H9 (cell line): ENCODE data around the gene TGDS. TPM values are rescaled to one million over a fixed set of nuclear protein-coding genes. Genes with fewer than 3 reads are reported as not detected.

Experiments
- DNase-seq: peaks from one replicate; pipeline ENCODE4 v3.0.0-alpha.2; 2017
- H2AFZ ChIP-seq: one replicate; pipeline ENCODE4 v1.6.1; 2013; ENCODE audit warnings: mild to moderate bottlenecking, low read length, control low read depth, moderate library complexity
- H2AK5ac ChIP-seq: 2 replicates; pipeline ENCODE4 v1.6.1; 2013; ENCODE audit warnings: low read length, control low read depth, mixed read lengths; ENCODE audit not compliant: insufficient read length
- H2BK120ac ChIP-seq: one replicate; pipeline ENCODE4 v1.6.1; 2013; ENCODE audit warnings: low read depth, mild to moderate bottlenecking, low read length, control low read depth, inconsistent platforms; ENCODE audit not compliant: poor library complexity, severe bottlenecking
- H2BK12ac ChIP-seq: 2 replicates; pipeline ENCODE4 v1.6.1; 2013; ENCODE audit warnings: low read length, control low read depth, mixed read lengths, low read depth; ENCODE audit not compliant: insufficient read length
- H2BK15ac ChIP-seq: 2 replicates; pipeline ENCODE4 v1.6.1; 2013; ENCODE audit warnings: low read depth, low read length, control low read depth
- H2BK20ac ChIP-seq: one replicate; pipeline ENCODE4 v1.6.1; 2013; ENCODE audit warnings: low read depth, mild to moderate bottlenecking, low read length, control low read depth, inconsistent platforms; ENCODE audit not compliant: poor library complexity, severe bottlenecking
- H2BK5ac ChIP-seq: 2 replicates; pipeline ENCODE4 v1.6.1; 2013; ENCODE audit warnings: low read length, control low read depth, mixed read lengths; ENCODE audit not compliant: insufficient read length
- H3K14ac ChIP-seq: 2 replicates; pipeline ENCODE4 v1.6.1; 2013; ENCODE audit warnings: low read length, control low read depth; ENCODE audit not compliant: insufficient read depth
- H3K18ac ChIP-seq: 2 replicates; pipeline ENCODE4 v1.6.1; 2013; ENCODE audit warnings: low read depth, mild to moderate bottlenecking, mixed read lengths, low read length, control low read depth; ENCODE audit not compliant: insufficient read length
- H3K23ac ChIP-seq: 2 replicates; pipeline ENCODE4 v1.6.1; 2013; ENCODE audit warnings: low read length, control low read depth, mixed read lengths, low read depth; ENCODE audit not compliant: insufficient read length
- H3K23me2 ChIP-seq: 2 replicates; pipeline ENCODE4 v1.6.1; 2013; ENCODE audit warnings: low read depth, mild to moderate bottlenecking, mixed read lengths, low read length, control low read depth; ENCODE audit not compliant: insufficient read length, poor library complexity, severe bottlenecking
- H3K27ac ChIP-seq: 2 replicates; pipeline ENCODE4 v1.5.1; 2013; ENCODE audit warnings: low read length, control low read depth, mixed read lengths, low read depth; ENCODE audit not compliant: insufficient read length
- H3K27me3 ChIP-seq: 2 replicates; pipeline ENCODE4 v1.6.1; 2013; ENCODE audit warnings: low read length, control low read depth, inconsistent platforms; ENCODE audit not compliant: insufficient read depth
- H3K4ac ChIP-seq: 2 replicates; pipeline ENCODE4 v1.6.1; 2013; ENCODE audit warnings: low read depth, mild to moderate bottlenecking, control low read depth, inconsistent platforms, low read length, moderate library complexity
- H3K4me1 ChIP-seq: 2 replicates; pipeline ENCODE4 v1.6.1; 2013; ENCODE audit warnings: low read length, control low read depth, inconsistent platforms; ENCODE audit not compliant: insufficient read depth
- H3K4me2 ChIP-seq: 2 replicates; pipeline ENCODE4 v1.6.1; 2013; ENCODE audit warnings: low read length, control low read depth, mixed read lengths; ENCODE audit not compliant: insufficient read length, insufficient read depth
- H3K56ac ChIP-seq: 2 replicates; pipeline ENCODE4 v1.6.1; 2013; ENCODE audit warnings: low read depth, mild to moderate bottlenecking, mixed read lengths, low read length, control low read depth; ENCODE audit not compliant: insufficient read length
- H3K79me1 ChIP-seq: 2 replicates; pipeline ENCODE4 v1.6.1; 2013; ENCODE audit warnings: low read depth, mild to moderate bottlenecking, moderate library complexity, low read length, control low read depth, inconsistent platforms; ENCODE audit not compliant: insufficient read depth, poor library complexity, severe bottlenecking
- H3K79me2 ChIP-seq: 2 replicates; pipeline ENCODE4 v1.6.1; 2013; ENCODE audit warnings: low read length, control low read depth, inconsistent platforms; ENCODE audit not compliant: insufficient read depth
- H3K9ac ChIP-seq: 2 replicates; pipeline ENCODE4 v1.6.1; 2013; ENCODE audit warnings: low read length, control low read depth, mixed read lengths; ENCODE audit not compliant: insufficient read length; ENCODE audit errors: extremely low read depth
- H3K9me3 ChIP-seq: one replicate; pipeline ENCODE4 v1.6.1; 2013; ENCODE audit warnings: low read depth, low read length, inconsistent platforms; ENCODE audit not compliant: control insufficient read depth
- H3T11ph ChIP-seq: one replicate; pipeline ENCODE4 v1.6.1; 2013; ENCODE audit warnings: mild to moderate bottlenecking, low read length, control low read depth, inconsistent platforms
- H4K20me1 ChIP-seq: one replicate; pipeline ENCODE4 v1.6.1; 2013; ENCODE audit not compliant: control insufficient read depth, insufficient read length, insufficient read depth
- H4K5ac ChIP-seq: 2 replicates; pipeline ENCODE4 v1.6.1; 2013; ENCODE audit warnings: low read depth, mild to moderate bottlenecking, mixed read lengths, low read length, control low read depth; ENCODE audit not compliant: insufficient read length
- H4K8ac ChIP-seq: replicated peaks from 2 replicates; pipeline ENCODE4 v1.6.1; 2013; ENCODE audit warnings: low read length, control low read depth, mixed read lengths, low read depth; ENCODE audit not compliant: insufficient read length
- H4K91ac ChIP-seq: 2 replicates; pipeline ENCODE4 v1.6.1; 2013; ENCODE audit warnings: low read depth, mild to moderate bottlenecking, moderate library complexity, mixed read lengths, low read length, control low read depth; ENCODE audit not compliant: insufficient read length
- H3K27ac Mint-ChIP-seq, 3 experiments: 2 replicates in 2 of 3; 3 replicates in 1 of 3; pipeline ENCODE4 v1.8.0; 2020 to 2021; ENCODE audit warnings: mixed read lengths in 3 of 3, mild to moderate bottlenecking in 1 of 3, moderate library complexity in 1 of 3
- H3K27me3 Mint-ChIP-seq: 2 replicates; pipeline ENCODE4 v1.8.0; 2021; ENCODE audit warnings: low read depth, mild to moderate bottlenecking, moderate library complexity, mixed read lengths
- H3K36me3 Mint-ChIP-seq, 3 experiments: 2 replicates in 2 of 3; 3 replicates in 1 of 3; pipeline ENCODE4 v1.8.0; 2020 to 2021; ENCODE audit warnings: low read depth in 3 of 3, mixed read lengths in 3 of 3; ENCODE audit not compliant: insufficient read depth in 1 of 3
- H3K4me1 Mint-ChIP-seq, 2 experiments: 2 replicates each; pipeline ENCODE4 v1.8.0; 2020; ENCODE audit warnings: mixed read lengths in 2 of 2
- H3K4me3 Mint-ChIP-seq, 2 experiments: 2 replicates in 1 of 2; 3 replicates in 1 of 2; pipeline ENCODE4 v1.8.0; 2020 to 2021; ENCODE audit warnings: mild to moderate bottlenecking in 2 of 2, mixed read lengths in 2 of 2, moderate library complexity in 1 of 2
- H3K9me3 Mint-ChIP-seq, 2 experiments: 2 replicates in 1 of 2; 3 replicates in 1 of 2; pipeline ENCODE4 v1.8.0; 2020; ENCODE audit warnings: mild to moderate bottlenecking in 2 of 2, mixed read lengths in 2 of 2, moderate library complexity in 1 of 2
- CTCF ChIP-seq: fragments of 200-600 bp; sonication (generic); conservative IDR thresholded peaks from 3 replicates; pipeline ENCODE4 v1.8.0; 2021; ENCODE audit warnings: antibody characterized with exemption, mild to moderate bottlenecking
- WGBS: extraction: QIAGEN DNeasy Blood & Tissue Kit; methylation state at CpG from one replicate; pipeline ENCODE4 v1.1.7; 2013; ENCODE audit warnings: missing lambda C conversion rate, low lambda C conversion rate, mixed read lengths; ENCODE audit not compliant: insufficient read length; ENCODE audit errors: extremely low coverage; 5-methylcytosine and 5-hydroxymethylcytosine counted together
- total RNA-seq: library from RNA; stranded (reverse); gene quantifications from 2 replicates; pipeline ENCODE4 v1.2.1, GENCODE V29; 2021

Gene TGDS
- total RNA-seq, 1 experiment from 2014 or later, result 13.9 TPM

- Histone ChIP-seq H3K27me3 (no peaks in the 10 kb centered on the region), H2AK5ac (no peak overlapping the region), H3K4me1 (no peaks in the 10 kb centered on the region), H4K20me1 (no peaks in the 10 kb centered on the region), H2BK5ac (no peak overlapping the region), H2BK12ac (no peak overlapping the region), H3K27ac (no peak overlapping the region), H3K56ac (no peak overlapping the region), H3K23me2 (peaks cover 6% of the 10 kb centered on the region), H3K9ac (no peak overlapping the region), H3K18ac (no peak overlapping the region), H2AFZ (no peak overlapping the region), H2BK120ac (no peak overlapping the region), H4K91ac (no peak overlapping the region), H3K4me2 (no peak overlapping the region), H3K79me1 (no peaks in the 10 kb centered on the region), H3K9me3 (no peaks in the 10 kb centered on the region), H3T11ph (no peak overlapping the region), H2BK15ac (no peak overlapping the region), H4K5ac (no peak overlapping the region), H3K79me2 (no peaks in the 10 kb centered on the region), H4K8ac (no peak overlapping the region), H3K14ac (no peak overlapping the region), H2BK20ac (no peak overlapping the region), H3K23ac (no peak overlapping the region), H3K4ac (no peak overlapping the region)
- Mint-ChIP-seq H3K27me3 (peaks cover 7% of the 10 kb centered on the region), H3K4me1 (peaks cover 12 to 19% of the 10 kb centered on the region in 2 experiments), H3K4me3 (no peak overlapping the region), H3K36me3 (no peaks in the 10 kb centered on the region; a peak in 1 of 7 replicates), H3K27ac (no peak overlapping the region), H3K9me3 (peaks cover 0 to 5% of the 10 kb centered on the region in 2 experiments; a peak in 1 of 5 replicates)
- TF ChIP-seq CTCF, result no peak
- DNase-seq, result no peak
- WGBS, result no CpG with 5 or more reads among the region's 5 CpGs
Measured at GRCh38 chr13:94552095-94552494, 43.9 kb downstream of the TGDS start.
